Measurements from ENCODE around the gene CCDC40.

- TF ChIP-seq CTCF (IDR thresholded peaks at IDR 0.05) (no peak), EZH2 (IDR thresholded peaks at IDR 0.05) (no peak), EZH2phosphoT487 (IDR thresholded peaks at IDR 0.05) (no peak)
Measured at GRCh38 chr17:80097127-80097621, 60.7 kb downstream of the CCDC40 start.
